Choroid plexus epithelial cell (primary cell): ENCODE results near the gene WTAP.

Source experiments
- DNase-seq: peaks from one replicate; pipeline ENCODE4 v3.0.0-alpha.2; 2010; ENCODE audit warnings: low read depth
- H3K4me3 ChIP-seq: 2 replicates; pipeline ENCODE4 v1.5.1; 2011; ENCODE audit warnings: low read depth, mild to moderate bottlenecking, control low read depth, low read length, moderate library complexity
- CTCF ChIP-seq: conservative IDR thresholded peaks from 2 replicates; pipeline ENCODE4 v1.5.1; 2011; ENCODE audit warnings: low read depth, mild to moderate bottlenecking, control low read depth, inconsistent platforms, low read length, moderate library complexity

WTAP gene

GRCh38 chr6:159756508-159756907 lies 29.2 kb downstream of the WTAP start:
- no peak for TF ChIP-seq CTCF
- H3K4me3 ChIP-seq, result no peak overlapping the region
- no peak for DNase-seq

GRCh38 chr6:159758031-159759001 lies 31.0 kb downstream of the WTAP start:
- no peak overlapping the region for H3K4me3 ChIP-seq
- peak; percentile 44 for TF ChIP-seq CTCF
- DNase-seq, result peak; percentile 68

- H3K4me3 ChIP-seq, result no peak overlapping the region
- no peak for DNase-seq
- TF ChIP-seq CTCF, result no peak
Observed at GRCh38 chr6:159759645-159760044, 32.3 kb downstream of the WTAP start.

GRCh38 chr6:159760602-159761057 lies 33.3 kb downstream of the WTAP start:
- TF ChIP-seq CTCF, result no peak
- no peak overlapping the region for H3K4me3 ChIP-seq
- peak; percentile 66 for DNase-seq

GRCh38 chr6:159761129-159761872 lies 34.0 kb downstream of the WTAP start:
- TF ChIP-seq CTCF, result no peak
- peak overlapping the region; percentile 94 for H3K4me3 ChIP-seq
- no peak for DNase-seq

GRCh38 chr6:159761873-159762680 lies 34.8 kb downstream of the WTAP start, which contains the start of gene ACAT2:
TSS of gene ACAT2 (plus strand) at chr6:159762045. CDS start at chr6:159762088, 43 bp downstream.
- no peak for TF ChIP-seq CTCF

More at GRCh38 chr6:159761873-159762680, 34.8 kb downstream of the WTAP start, which contains the start of gene ACAT2:
- H3K4me3 ChIP-seq, result peak within 1 kb of the TSS; percentile 94
- peak; percentile 97 for DNase-seq
